ENCODE measurements around the gene PHLDA3. TPM values are rescaled to one million over a fixed set of nuclear protein-coding genes. Genes with fewer than 3 reads are reported as not detected.
A peak's percentile ranks its signal among the peaks of the same experiment; 100 is the strongest.
"Not testable (repeated sequence)": the region's sequence is repeated elsewhere in the genome, so short reads cannot be mapped to it uniquely, and the experiment has no call there.

PHLDA3 gene
- total RNA-seq, 4 donors from 2014 or later = 14.4 to 80.2 (median 43.7) TPM

- DNase-seq = no peak
- no peaks in the 10 kb centered on the region for H3K36me3 ChIP-seq
- no peak overlapping the region for H3K27ac ChIP-seq
- H3K4me1 ChIP-seq = no peaks in the 10 kb centered on the region
- intact Hi-C loops (cut with DNase I; ENCODE audit: low total_unique reads) = no loop called here
- H3K4me3 ChIP-seq = no peak overlapping the region
- no peak for TF ChIP-seq POLR2A (IDR thresholded peaks at IDR 0.05)
- no peak for TF ChIP-seq CTCF (IDR thresholded peaks at IDR 0.05)
- no peaks in the 10 kb centered on the region for H3K27me3 ChIP-seq
- no peaks in the 10 kb centered on the region for H3K9me3 ChIP-seq
These were observed 6.1 kb upstream of the PHLDA3 start for GRCh38 chr1:201475130-201475529.

- intact Hi-C loops (cut with DNase I; ENCODE audit: low total_unique reads) = no loop called here
- no peaks in the 10 kb centered on the region for H3K27me3 ChIP-seq
These were observed 4.3 kb upstream of the PHLDA3 start for GRCh38 chr1:201473296-201473695.

GRCh38 chr1:201472321-201472720 lies 3.3 kb upstream of the PHLDA3 start:
- H3K9me3 ChIP-seq; H3K4me3 ChIP-seq; H3K27me3 ChIP-seq; H3K4me1 ChIP-seq; H3K36me3 ChIP-seq; intact Hi-C loops (cut with DNase I; ENCODE audit: low total_unique reads); DNase-seq: not testable (repeated sequence)
- H3K27ac ChIP-seq = peak overlapping the region in 1 of 2 donors; percentile 42

More at GRCh38 chr1:201473296-201473695, 4.3 kb upstream of the PHLDA3 start:
- TF ChIP-seq CTCF (IDR thresholded peaks at IDR 0.05) (no peak), POLR2A (IDR thresholded peaks at IDR 0.05) (no peak)
- H3K27ac ChIP-seq = no peak overlapping the region
- H3K4me1 ChIP-seq = peaks cover 0 to 3% of the 10 kb centered on the region in 2 donors
- DNase-seq = no peak
- no peaks in the 10 kb centered on the region for H3K36me3 ChIP-seq
- no peaks in the 10 kb centered on the region for H3K9me3 ChIP-seq
- H3K4me3 ChIP-seq = no peak overlapping the region

- no peaks in the 10 kb centered on the region for H3K27me3 ChIP-seq
- H3K4me3 ChIP-seq = no peak overlapping the region
- H3K9me3 ChIP-seq = no peaks in the 10 kb centered on the region
- TF ChIP-seq CTCF (IDR thresholded peaks at IDR 0.05) (no peak), POLR2A (IDR thresholded peaks at IDR 0.05) (no peak)
- peak overlapping the region in 1 of 2 donors; percentile 99 for H3K27ac ChIP-seq
- H3K36me3 ChIP-seq = no peaks in the 10 kb centered on the region
- H3K4me1 ChIP-seq = peaks cover 0 to 3% of the 10 kb centered on the region in 2 donors
- intact Hi-C loops (cut with DNase I; ENCODE audit: low total_unique reads) = no loop called here
- DNase-seq = no peak
These were observed 2.8 kb upstream of the PHLDA3 start for GRCh38 chr1:201471772-201472171.

GRCh38 chr1:201470581-201470980 lies 1.6 kb upstream of the PHLDA3 start:
- Histone ChIP-seq H3K27me3 (no peaks in the 10 kb centered on the region), H3K36me3 (no peaks in the 10 kb centered on the region), H3K9me3 (no peaks in the 10 kb centered on the region), H3K27ac (peak overlapping the region in 1 of 2 donors; percentile 99), H3K4me3 (no peak overlapping the region), H3K4me1 (peaks cover 0 to 10% of the 10 kb centered on the region in 2 donors)
- no peak for DNase-seq
- no peak for TF ChIP-seq POLR2A (IDR thresholded peaks at IDR 0.05)
- TF ChIP-seq CTCF (IDR thresholded peaks at IDR 0.05) = no peak
- intact Hi-C loops (cut with DNase I; ENCODE audit: low total_unique reads) = no loop called here

- no peaks in the 10 kb centered on the region for H3K27me3 ChIP-seq
- H3K36me3 ChIP-seq = no peaks in the 10 kb centered on the region
- peak overlapping the region; percentile 95 to 99 for H3K27ac ChIP-seq
- H3K9me3 ChIP-seq = no peaks in the 10 kb centered on the region
- intact Hi-C loops (cut with DNase I; ENCODE audit: low total_unique reads) = no loop called here
- peak overlapping the region; percentile 64 to 94 for H3K4me3 ChIP-seq
- H3K4me1 ChIP-seq = peaks cover 0 to 10% of the 10 kb centered on the region in 2 donors
- TF ChIP-seq CTCF (IDR thresholded peaks at IDR 0.05) (no peak), POLR2A (IDR thresholded peaks at IDR 0.05) (no peak)
- DNase-seq = no peak
These were observed 672 bp upstream of the PHLDA3 start for GRCh38 chr1:201469645-201470074.
